PC-3 (cell line): ENCODE results near the gene CELF1.

ENCODE experiments used
- CTCF ChIP-seq: fragments of 300-600 bp; sonication (generic); conservative IDR thresholded peaks from 2 replicates; pipeline ENCODE4 v1.5.1; 2017; ENCODE audit warnings: antibody characterized with exemption, low read depth, mild to moderate bottlenecking, low read length
- EZH2 ChIP-seq: fragments of 300-600 bp; sonication (generic); IDR thresholded peaks from one replicate; pipeline ENCODE4 v1.6.1; 2017; ENCODE audit warnings: antibody characterized with exemption, mild to moderate bottlenecking, low read length; ENCODE audit not compliant: unreplicated experiment
- EZH2phosphoT487 ChIP-seq: fragments of 300-600 bp; sonication (generic); IDR thresholded peaks from 2 replicates; pipeline ENCODE4 v1.6.1; 2018; ENCODE audit warnings: mild to moderate bottlenecking, antibody characterized with exemption, low read length, borderline replicate concordance

- TF ChIP-seq CTCF = no peak
- no peak for TF ChIP-seq EZH2
- no peak for TF ChIP-seq EZH2phosphoT487
Observed at GRCh38 chr11:47589584-47589976, 36.6 kb upstream of the CELF1 start.
